GM12892 (cell line): Measurements from ENCODE around the gene FAM216A.

Experiments used
- POLR2A ChIP-seq: IDR thresholded peaks from 2 replicates; pipeline ENCODE4 v1.6.1; 2011; ENCODE audit warnings: low read depth, low read length, control low read depth
- POLR2AphosphoS5 ChIP-seq: IDR thresholded peaks from 2 replicates; pipeline ENCODE4 v1.6.1; 2011; ENCODE audit warnings: low read depth, low read length, control low read depth
- TAF1 ChIP-seq: IDR thresholded peaks from 2 replicates; pipeline ENCODE4 v1.6.1; 2011; ENCODE audit warnings: low read depth, mild to moderate bottlenecking, control low read depth, low read length, borderline replicate concordance

- no peak for TF ChIP-seq POLR2AphosphoS5
- no peak for TF ChIP-seq POLR2A
- no peak for TF ChIP-seq TAF1
Observed at GRCh38 chr12:110530511-110530910, 61.9 kb downstream of the FAM216A start.
